Endodermal cell (in vitro differentiated cells): ENCODE measurements around the gene GLIS2. TPM values are rescaled to one million over a fixed set of nuclear protein-coding genes. Genes with fewer than 3 reads are reported as not detected.
"Not testable (repeated sequence)": the region's sequence is repeated elsewhere in the genome, so short reads cannot be mapped to it uniquely, and the experiment has no call there.

ENCODE experiments used
- DNase-seq: peaks from one replicate; pipeline ENCODE4 v3.0.0-alpha.2; 2017
- H3K27ac ChIP-seq: 2 replicates; pipeline ENCODE4 v1.5.1; 2013; ENCODE audit warnings: mild to moderate bottlenecking, low read depth, low read length, moderate library complexity
- H3K27me3 ChIP-seq: 2 replicates; pipeline ENCODE4 v1.6.1; 2013; ENCODE audit warnings: mild to moderate bottlenecking, low read length, moderate library complexity; ENCODE audit not compliant: insufficient read depth, control insufficient read depth, poor library complexity, severe bottlenecking
- H3K36me3 ChIP-seq: 2 replicates; pipeline ENCODE4 v1.7.0; 2013; ENCODE audit warnings: mild to moderate bottlenecking, low read length, moderate library complexity; ENCODE audit not compliant: control insufficient read depth, insufficient read depth
- H3K4me1 ChIP-seq: one replicate; pipeline ENCODE4 v1.7.0; 2013; ENCODE audit warnings: low read length; ENCODE audit not compliant: control insufficient read depth, insufficient read depth
- H3K4me3 ChIP-seq: 2 replicates; pipeline ENCODE4 v1.5.1; 2013; ENCODE audit warnings: mild to moderate bottlenecking, low read length, moderate library complexity
- H3K9ac ChIP-seq: 2 replicates; pipeline ENCODE4 v1.6.1; 2013; ENCODE audit warnings: mild to moderate bottlenecking, low read length, moderate library complexity; ENCODE audit not compliant: poor library complexity, severe bottlenecking; ENCODE audit errors: extremely low read depth
- H3K9me3 ChIP-seq: 2 replicates; pipeline ENCODE4 v1.6.1; 2013; ENCODE audit warnings: mild to moderate bottlenecking, low read length, moderate library complexity; ENCODE audit not compliant: control insufficient read depth
- H3K27ac Mint-ChIP-seq: 2 replicates; pipeline ENCODE4 v1.8.0; 2020; ENCODE audit warnings: mixed read lengths
- H3K27me3 Mint-ChIP-seq: 2 replicates; pipeline ENCODE4 v1.8.0; 2021; ENCODE audit warnings: mild to moderate bottlenecking, mixed read lengths; ENCODE audit not compliant: insufficient read depth
- H3K36me3 Mint-ChIP-seq: 2 replicates; pipeline ENCODE4 v1.8.0; 2020; ENCODE audit warnings: low read depth, mixed read lengths
- H3K4me1 Mint-ChIP-seq: 2 replicates; pipeline ENCODE4 v1.8.0; 2020; ENCODE audit warnings: mixed read lengths
- H3K4me3 Mint-ChIP-seq: 2 replicates; pipeline ENCODE4 v1.8.0; 2020; ENCODE audit warnings: mild to moderate bottlenecking, moderate library complexity, mixed read lengths
- H3K9me3 Mint-ChIP-seq: 2 replicates; pipeline ENCODE4 v1.8.0; 2020; ENCODE audit warnings: mild to moderate bottlenecking, mixed read lengths
- WGBS, 2 experiments: methylation state at CpG; one replicate each; pipeline versions ENCODE4 v1.1.5 to v1.1.7; 2013; ENCODE audit warnings: missing lambda C conversion rate in 2 of 2, mixed read lengths in 1 of 2; ENCODE audit not compliant: insufficient coverage in 1 of 2, insufficient read length in 1 of 2; 5-methylcytosine and 5-hydroxymethylcytosine counted together
- total RNA-seq, 2 donors: library from RNA; stranded (reverse); fragmentation: NEBNext Ultra II Directional in 1 of 2; extraction: Animal tissue kit (Norgen Biotek cat#: 25700) in 1 of 2; gene quantifications; 2 replicates in 1 of 2; 3 replicates in 1 of 2; pipeline ENCODE4 v1.2.1, GENCODE V29; 2021
- TF ChIP-seq, protein P1 (sequence below): fragments of 200-600 bp; sonication (generic); conservative IDR thresholded peaks from 2 replicates; pipeline ENCODE4 v1.5.0; 2021; ENCODE audit warnings: antibody characterized with exemption, mild to moderate bottlenecking

Gene GLIS2
- total RNA-seq, 2 donors from 2014 or later: 9.1 to 13.2 TPM

DNA sequence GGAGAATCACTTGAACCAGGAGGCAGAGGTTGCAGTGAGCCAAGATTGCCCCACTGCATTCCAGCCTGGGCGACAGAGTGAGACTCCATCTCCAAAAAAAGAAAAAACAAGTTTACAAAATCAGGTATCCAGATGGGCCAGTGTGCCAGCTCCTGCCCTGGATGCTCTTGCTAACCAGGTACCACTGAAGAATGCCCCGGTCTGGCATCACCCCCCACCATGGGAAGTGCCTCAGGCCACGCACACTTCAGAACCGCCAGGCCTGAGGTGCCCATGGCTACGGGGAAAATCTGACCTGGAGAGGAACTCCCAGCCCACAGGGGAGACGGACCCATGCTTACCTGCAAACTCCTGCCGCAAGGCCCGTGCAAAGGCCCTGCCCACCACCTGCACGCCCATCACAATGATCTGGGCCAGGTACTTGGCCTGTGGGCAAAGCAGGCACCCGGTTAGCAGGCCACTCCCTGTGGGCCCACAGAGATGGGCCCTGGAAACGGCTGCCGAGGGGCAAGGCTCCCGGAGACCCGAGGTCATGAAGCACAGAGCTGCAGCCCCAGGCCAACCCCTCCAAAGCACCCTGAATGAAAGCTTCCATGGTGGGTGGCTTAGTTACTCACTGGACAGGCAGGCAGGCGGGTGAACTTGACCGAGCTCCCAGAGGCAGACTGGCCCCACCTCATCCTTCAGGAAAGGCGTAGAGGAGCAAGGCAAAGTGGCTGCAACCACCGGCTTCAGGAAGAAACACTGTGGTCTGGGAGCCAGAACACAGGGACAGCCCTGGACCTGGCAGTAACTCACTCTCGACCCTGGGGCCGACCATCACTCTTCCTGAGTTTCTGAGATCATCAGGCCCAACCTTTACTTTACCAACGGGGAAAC is 27.2 kb downstream of the GLIS2 start:
- Mint-ChIP-seq H3K27ac (no peak overlapping the region), H3K36me3 (peaks cover 29% of the 10 kb centered on the region), H3K4me3 (no peak overlapping the region), H3K27me3 (no peaks in the 10 kb centered on the region), H3K4me1 (no peaks in the 10 kb centered on the region), H3K9me3 (peaks cover 10% of the 10 kb centered on the region)
- no peaks in the 10 kb centered on the region for H3K4me1 ChIP-seq
- H3K9me3 ChIP-seq: no peaks in the 10 kb centered on the region
- no peak overlapping the region for H3K27ac ChIP-seq
- H3K27me3 ChIP-seq: no peaks in the 10 kb centered on the region
- 95 to 96% methylated on average over 13 to 21 of the region's 21 CpGs for WGBS, 2 experiments
- no peak overlapping the region for H3K4me3 ChIP-seq
- no peak for DNase-seq
- no peak overlapping the region for H3K9ac ChIP-seq
- H3K36me3 ChIP-seq: peaks cover 28% of the 10 kb centered on the region
- TF ChIP-seq, protein P1, sequence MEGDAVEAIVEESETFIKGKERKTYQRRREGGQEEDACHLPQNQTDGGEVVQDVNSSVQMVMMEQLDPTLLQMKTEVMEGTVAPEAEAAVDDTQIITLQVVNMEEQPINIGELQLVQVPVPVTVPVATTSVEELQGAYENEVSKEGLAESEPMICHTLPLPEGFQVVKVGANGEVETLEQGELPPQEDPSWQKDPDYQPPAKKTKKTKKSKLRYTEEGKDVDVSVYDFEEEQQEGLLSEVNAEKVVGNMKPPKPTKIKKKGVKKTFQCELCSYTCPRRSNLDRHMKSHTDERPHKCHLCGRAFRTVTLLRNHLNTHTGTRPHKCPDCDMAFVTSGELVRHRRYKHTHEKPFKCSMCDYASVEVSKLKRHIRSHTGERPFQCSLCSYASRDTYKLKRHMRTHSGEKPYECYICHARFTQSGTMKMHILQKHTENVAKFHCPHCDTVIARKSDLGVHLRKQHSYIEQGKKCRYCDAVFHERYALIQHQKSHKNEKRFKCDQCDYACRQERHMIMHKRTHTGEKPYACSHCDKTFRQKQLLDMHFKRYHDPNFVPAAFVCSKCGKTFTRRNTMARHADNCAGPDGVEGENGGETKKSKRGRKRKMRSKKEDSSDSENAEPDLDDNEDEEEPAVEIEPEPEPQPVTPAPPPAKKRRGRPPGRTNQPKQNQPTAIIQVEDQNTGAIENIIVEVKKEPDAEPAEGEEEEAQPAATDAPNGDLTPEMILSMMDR: no peak

DNA sequence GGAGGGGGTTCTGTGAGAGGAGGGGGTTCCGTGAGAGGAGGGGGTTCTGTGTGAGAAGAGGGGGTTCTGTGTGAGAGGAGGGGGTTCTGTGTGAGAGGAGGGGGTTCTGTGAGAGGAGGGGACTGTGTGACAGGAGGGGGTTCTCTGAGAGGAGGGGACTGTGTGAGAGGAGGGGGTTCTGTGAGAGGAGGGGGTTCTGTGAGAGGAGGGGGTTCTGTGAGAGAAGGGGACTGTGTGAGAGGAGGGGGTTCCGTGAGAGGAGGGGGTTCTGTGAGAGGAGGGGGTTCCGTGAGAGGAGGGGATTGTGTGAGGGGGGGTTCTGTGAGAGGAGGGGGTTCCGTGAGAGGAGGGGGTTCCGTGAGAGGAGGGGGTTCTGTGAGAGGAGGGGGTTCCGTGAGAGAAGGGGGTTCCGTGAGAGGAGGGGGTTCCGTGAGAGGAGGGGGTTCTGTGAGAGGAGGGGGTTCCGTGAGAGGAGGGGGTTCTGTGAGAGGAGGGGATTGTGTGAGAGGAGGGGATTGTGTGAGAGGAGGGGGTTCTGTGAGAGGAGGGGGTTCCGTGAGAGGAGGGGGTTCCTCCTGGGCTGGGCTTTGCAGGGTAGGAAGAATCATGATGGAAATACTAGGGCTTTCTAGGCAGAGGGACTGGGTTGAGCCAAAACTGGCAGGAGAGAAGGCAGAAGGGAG is 28.6 kb downstream of the GLIS2 start:
- H3K9ac ChIP-seq, H3K27me3 ChIP-seq, H3K4me3 Mint-ChIP-seq, H3K4me1 Mint-ChIP-seq, H3K27ac ChIP-seq, H3K4me1 ChIP-seq, H3K9me3 ChIP-seq, H3K4me3 ChIP-seq, H3K27me3 Mint-ChIP-seq, DNase-seq, H3K27ac Mint-ChIP-seq: not testable (repeated sequence)
- 43% methylated on average over 3 of the region's 10 CpGs; no CpG with 5 or more reads in 1 of the 2 experiments for WGBS, 2 experiments
- H3K36me3 ChIP-seq: peaks cover 19% of the 10 kb centered on the region
- Mint-ChIP-seq H3K9me3 (peaks cover 10% of the 10 kb centered on the region), H3K36me3 (peaks cover 31% of the 10 kb centered on the region)

DNA sequence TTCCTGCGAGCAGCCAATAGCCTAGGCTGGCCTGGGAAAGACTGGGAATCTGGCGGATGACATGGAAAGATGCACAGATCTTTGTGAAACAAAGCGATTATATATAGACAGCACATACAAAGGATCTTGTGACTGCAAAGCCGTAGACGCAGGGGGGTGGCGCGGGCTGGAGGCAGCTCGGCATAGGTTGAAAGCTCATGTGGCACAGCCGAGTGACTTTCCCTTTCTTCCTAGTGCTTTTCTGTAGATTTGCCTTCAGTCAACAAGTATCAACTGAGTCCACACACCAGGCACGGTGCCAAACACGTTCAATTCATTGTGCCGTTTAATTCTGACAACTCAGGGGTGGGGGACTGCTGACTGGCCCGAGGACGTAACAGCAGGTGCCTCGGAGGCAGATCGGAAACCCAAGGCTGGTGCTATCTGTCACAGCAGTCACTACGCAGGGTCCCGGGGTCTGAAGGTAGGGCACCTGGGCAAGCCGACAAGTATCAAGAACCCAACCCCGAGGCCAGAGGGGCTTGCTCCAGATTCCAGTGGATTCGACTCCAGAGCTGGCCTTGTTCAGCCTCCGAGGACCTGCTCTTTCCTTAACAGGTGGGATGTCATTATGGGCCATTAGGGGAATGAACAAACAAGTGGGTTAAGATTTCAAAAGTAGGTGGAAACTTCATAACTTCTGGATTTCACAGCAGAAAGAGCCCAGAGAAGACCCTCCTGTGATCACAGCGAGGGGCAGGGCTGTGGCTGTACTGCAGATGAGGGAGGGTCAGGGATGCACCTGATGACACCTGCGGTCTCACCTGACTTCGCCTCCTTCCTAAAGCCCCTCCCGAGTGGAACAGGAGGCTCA is 29.3 kb downstream of the GLIS2 start:
- Mint-ChIP-seq H3K36me3 (peaks cover 30% of the 10 kb centered on the region), H3K27ac (no peak overlapping the region), H3K4me1 (no peaks in the 10 kb centered on the region), H3K9me3 (peaks cover 10% of the 10 kb centered on the region), H3K4me3 (no peak overlapping the region), H3K27me3 (no peaks in the 10 kb centered on the region)
- Histone ChIP-seq H3K9me3 (no peaks in the 10 kb centered on the region), H3K4me1 (no peaks in the 10 kb centered on the region), H3K27me3 (no peaks in the 10 kb centered on the region), H3K4me3 (no peak overlapping the region), H3K9ac (no peak overlapping the region), H3K36me3 (peaks cover 14% of the 10 kb centered on the region), H3K27ac (no peak overlapping the region)
- DNase-seq: no peak
- TF ChIP-seq, protein P1: no peak
- WGBS, 2 experiments: 92 to 96% methylated on average over 24 to 26 of the region's 26 CpGs
